ENCODE data around the gene RSPH6A. TPM values are rescaled to one million over a fixed set of nuclear protein-coding genes. Genes with fewer than 3 reads are reported as not detected.
A peak's percentile ranks its signal among the peaks of the same experiment; 100 is the strongest.
"Not testable (repeated sequence)": the region's sequence is repeated elsewhere in the genome, so short reads cannot be mapped to it uniquely, and the experiment has no call there.

The RSPH6A gene
- polyA plus RNA-seq, 1 of the 3 experiments (the other 2 are of a cell fraction) = 0.02 TPM

DNA sequence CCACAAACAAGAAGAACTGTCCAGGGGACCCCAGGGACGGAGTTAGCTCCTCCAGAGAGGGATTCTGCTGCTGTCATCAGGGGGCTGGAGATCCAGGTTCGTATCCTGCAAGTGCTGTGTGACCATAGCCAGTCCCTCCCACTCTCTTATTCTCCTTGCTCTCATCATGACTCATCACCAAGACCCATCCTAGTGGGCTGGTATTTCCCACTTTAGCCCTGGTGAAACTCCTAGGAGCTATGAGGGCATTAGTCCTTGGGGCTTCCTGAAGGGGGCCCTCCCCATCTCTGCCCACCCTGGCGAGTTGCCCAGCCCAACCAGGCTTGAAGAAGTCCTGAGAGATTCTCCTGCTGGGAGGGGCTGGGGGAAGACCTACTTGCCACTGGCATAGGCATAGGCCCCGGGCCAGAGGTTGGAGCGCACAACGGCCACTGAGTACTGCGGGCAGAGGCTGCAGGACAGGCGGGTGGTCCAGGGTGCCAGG lies 15.0 kb downstream of the RSPH6A start:
- Histone ChIP-seq H3K9me3 (no peaks in the 10 kb centered on the region), H3F3A (replicated peaks; ENCODE audit: insufficient read depth) (no peaks in the 10 kb centered on the region), H3K27me3 (ENCODE audit: insufficient read depth) (no peaks in the 10 kb centered on the region), H4K20me1 (ENCODE audit: insufficient read depth) (no peaks in the 10 kb centered on the region), H3K36me3 (replicated peaks in 1 of 2; ENCODE audit: control insufficient read depth in 1 of 2, insufficient read depth in 2 of 2, low read length in 1 of 2) (no peaks in the 10 kb centered on the region), H3K4me2 (no peak overlapping the region), H2AFZ (ENCODE audit: low read depth) (no peak overlapping the region), H3K27ac (ENCODE audit: low read depth in 2 of 2, low read length in 1 of 2) (no peak overlapping the region), H3K4me3 (ENCODE audit: low read depth in 2 of 2, low read length in 1 of 2) (no peak overlapping the region), H3K9me2 (no peaks in the 10 kb centered on the region), H3K4me1 (ENCODE audit: control insufficient read depth in 1 of 2, insufficient read depth in 2 of 2, low read depth in 1 of 2, low read length in 1 of 2) (peaks cover 2 to 3% of the 10 kb centered on the region in 2 experiments; a peak in 2 of 4 replicates), H3K79me2 (ENCODE audit: insufficient read depth) (no peaks in the 10 kb centered on the region), H3K9ac (no peak overlapping the region)
- no peak for DNase-seq
- TF ChIP-seq SIN3A (IDR thresholded peaks at IDR 0.05; ENCODE audit: borderline replicate concordance, low read depth, low read length) (no peak), FOSL2 (IDR thresholded peaks at IDR 0.05; ENCODE audit: borderline replicate concordance, low read depth) (peak; percentile 38; the same call in 1 of the 2 replicates)
- POLR2A ChIA-PET = interaction anchor here (2.7 kb wide), 1 partner anchor 30 kb away, joined by 19 read pairs; the partner anchor contains the start of gene SIX5
- WGBS (ENCODE audit: low lambda C conversion rate) = 89% methylated on average over 7 of the region's 8 CpGs
- CTCF ChIA-PET = interaction anchor here (0.9 to 7.3 kb wide), 15 partner anchors 8 to 184 kb away, joined by 3 to 100 read pairs (median 5); partner anchors contain the start of genes DMPK, FOXA3, RSPH6A and SIX5

DNA sequence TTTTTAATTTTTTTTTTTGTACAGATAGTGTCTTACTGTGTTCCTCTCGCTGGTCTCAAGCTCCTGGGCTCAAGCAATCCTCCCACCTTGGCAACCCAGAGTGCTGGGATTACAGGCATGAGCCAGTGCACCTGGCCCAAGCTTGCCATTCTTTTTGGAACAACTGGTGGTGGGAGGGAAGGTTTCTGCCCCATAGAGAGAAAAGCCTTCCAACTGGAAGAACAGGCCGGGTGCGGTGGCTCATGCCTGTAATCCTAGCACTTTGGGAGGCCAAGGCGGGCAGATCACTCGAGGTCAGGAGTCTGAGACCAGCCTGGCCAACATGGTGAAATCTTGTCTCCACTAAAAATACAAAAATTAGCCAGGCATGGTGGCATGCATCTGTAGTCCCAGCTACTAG lies 15.6 kb downstream of the RSPH6A start:
- not testable (repeated sequence) for H3K9me2 ChIP-seq; H3K4me1 ChIP-seq (ENCODE audit: control insufficient read depth in 1 of 2, insufficient read depth in 2 of 2, low read depth in 1 of 2, low read length in 1 of 2); H2AFZ ChIP-seq (ENCODE audit: low read depth); H3K36me3 ChIP-seq (replicated peaks in 1 of 2; ENCODE audit: control insufficient read depth in 1 of 2, insufficient read depth in 2 of 2, low read length in 1 of 2); H3F3A ChIP-seq (replicated peaks; ENCODE audit: insufficient read depth); H3K27ac ChIP-seq (ENCODE audit: low read depth in 2 of 2, low read length in 1 of 2); H3K27me3 ChIP-seq (ENCODE audit: insufficient read depth); H3K9ac ChIP-seq; H4K20me1 ChIP-seq (ENCODE audit: insufficient read depth); H3K79me2 ChIP-seq (ENCODE audit: insufficient read depth); DNase-seq; H3K4me3 ChIP-seq (ENCODE audit: low read depth in 2 of 2, low read length in 1 of 2); H3K4me2 ChIP-seq; H3K9me3 ChIP-seq
- 91% methylated on average over 5 of the region's 5 CpGs for WGBS (ENCODE audit: low lambda C conversion rate)
- CTCF ChIA-PET = interaction anchor here (0.6 to 7.3 kb wide), 26 partner anchors 9 to 183 kb away, joined by 3 to 100 read pairs (median 4); partner anchors contain the start of genes DMPK, FOXA3, RSPH6A and SIX5
- POLR2A ChIA-PET = interaction anchor here (2.7 kb wide), 1 partner anchor 30 kb away, joined by 19 read pairs; the partner anchor contains the start of gene SIX5

DNA sequence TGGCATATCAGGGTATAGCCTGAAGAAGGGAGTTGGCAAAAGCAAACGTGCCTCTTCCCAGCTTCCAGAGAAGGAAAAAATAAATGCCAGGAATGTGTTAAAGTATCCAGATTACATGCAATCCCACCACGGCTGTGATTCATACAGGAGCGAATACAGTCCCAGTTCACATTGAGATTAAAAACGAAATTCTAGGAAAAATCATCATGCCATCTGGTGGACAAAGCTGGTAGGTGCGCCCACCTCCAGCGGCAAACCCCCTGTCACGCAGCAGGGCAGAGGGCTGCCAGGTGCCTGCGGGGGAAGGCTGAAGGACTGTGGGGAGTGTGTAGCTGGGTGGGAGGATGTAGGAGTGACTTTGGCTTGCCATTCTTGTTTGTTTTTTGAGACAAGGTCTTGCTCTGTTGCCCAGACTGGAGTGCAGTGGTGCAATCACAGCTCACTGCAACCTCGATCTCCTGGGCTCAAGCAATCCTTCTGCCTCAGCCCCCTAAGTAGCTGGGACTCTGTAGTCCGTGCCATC lies 16.1 kb downstream of the RSPH6A start:
- H3K27me3 ChIP-seq (ENCODE audit: insufficient read depth) = no peaks in the 10 kb centered on the region
- H3K79me2 ChIP-seq (ENCODE audit: insufficient read depth) = no peaks in the 10 kb centered on the region
- 0 out of 2 replicates have a peak overlapping the region, but pooled peaks have one; percentile 57 for H2AFZ ChIP-seq (ENCODE audit: low read depth)
- no peaks in the 10 kb centered on the region for H3F3A ChIP-seq (replicated peaks; ENCODE audit: insufficient read depth)
- H3K9ac ChIP-seq = no peak overlapping the region
- peaks cover 2 to 3% of the 10 kb centered on the region in 2 experiments; a peak in 2 of 4 replicates for H3K4me1 ChIP-seq (ENCODE audit: control insufficient read depth in 1 of 2, insufficient read depth in 2 of 2, low read depth in 1 of 2, low read length in 1 of 2)
- no peak overlapping the region for H3K4me3 ChIP-seq (ENCODE audit: low read depth in 2 of 2, low read length in 1 of 2)
- peak overlapping the region in 1 of 2 experiments; percentile 25; a peak in 1 of 4 replicates for H3K27ac ChIP-seq (ENCODE audit: low read depth in 2 of 2, low read length in 1 of 2)
- H3K4me2 ChIP-seq = peak overlapping the region; percentile 41; the same call in 1 of the 2 replicates
- ChIA-PET CTCF (interaction anchor here (0.6 to 7.3 kb wide), 28 partner anchors 8 to 183 kb away, joined by 3 to 100 read pairs (median 4); partner anchors contain the start of genes DMPK, FOXA3, RSPH6A and SIX5), POLR2A (interaction anchor here (2.7 kb wide), 1 partner anchor 29 kb away, joined by 19 read pairs; the partner anchor contains the start of gene SIX5)
- no peaks in the 10 kb centered on the region for H3K36me3 ChIP-seq (replicated peaks in 1 of 2; ENCODE audit: control insufficient read depth in 1 of 2, insufficient read depth in 2 of 2, low read length in 1 of 2)
- no peaks in the 10 kb centered on the region for H3K9me2 ChIP-seq
- H3K9me3 ChIP-seq = no peaks in the 10 kb centered on the region
- WGBS (ENCODE audit: low lambda C conversion rate) = 10% methylated on average over 10 of the region's 10 CpGs
- DNase-seq = peak; percentile 91
- no peaks in the 10 kb centered on the region for H4K20me1 ChIP-seq (ENCODE audit: insufficient read depth)
- TF ChIP-seq YY1 (IDR thresholded peaks at IDR 0.05; ENCODE audit: low read depth) (no peak), SIN3A (IDR thresholded peaks at IDR 0.05; ENCODE audit: borderline replicate concordance, low read depth, low read length) (no peak), POLR2AphosphoS5 (IDR thresholded peaks at IDR 0.05; ENCODE audit: low read depth, low read length) (no peak), SMC3 (IDR thresholded peaks at IDR 0.05; ENCODE audit: low read depth, low read length) (peak; percentile 78), TCF12 (IDR thresholded peaks at IDR 0.05) (no peak), RCOR1 (IDR thresholded peaks at IDR 0.05; ENCODE audit: low read length) (no peak), ELF1 (IDR thresholded peaks at IDR 0.05) (no peak), MXI1 (IDR thresholded peaks at IDR 0.05; ENCODE audit: low read depth, low read length) (no peak), TAF1 (IDR thresholded peaks at IDR 0.05; ENCODE audit: borderline replicate concordance, low read depth, low read length) (no peak), EZH2phosphoT487 (IDR thresholded peaks at IDR 0.05; ENCODE audit: borderline replicate concordance, low read depth) (no peak)
- TF ChIP-seq, protein P1, sequence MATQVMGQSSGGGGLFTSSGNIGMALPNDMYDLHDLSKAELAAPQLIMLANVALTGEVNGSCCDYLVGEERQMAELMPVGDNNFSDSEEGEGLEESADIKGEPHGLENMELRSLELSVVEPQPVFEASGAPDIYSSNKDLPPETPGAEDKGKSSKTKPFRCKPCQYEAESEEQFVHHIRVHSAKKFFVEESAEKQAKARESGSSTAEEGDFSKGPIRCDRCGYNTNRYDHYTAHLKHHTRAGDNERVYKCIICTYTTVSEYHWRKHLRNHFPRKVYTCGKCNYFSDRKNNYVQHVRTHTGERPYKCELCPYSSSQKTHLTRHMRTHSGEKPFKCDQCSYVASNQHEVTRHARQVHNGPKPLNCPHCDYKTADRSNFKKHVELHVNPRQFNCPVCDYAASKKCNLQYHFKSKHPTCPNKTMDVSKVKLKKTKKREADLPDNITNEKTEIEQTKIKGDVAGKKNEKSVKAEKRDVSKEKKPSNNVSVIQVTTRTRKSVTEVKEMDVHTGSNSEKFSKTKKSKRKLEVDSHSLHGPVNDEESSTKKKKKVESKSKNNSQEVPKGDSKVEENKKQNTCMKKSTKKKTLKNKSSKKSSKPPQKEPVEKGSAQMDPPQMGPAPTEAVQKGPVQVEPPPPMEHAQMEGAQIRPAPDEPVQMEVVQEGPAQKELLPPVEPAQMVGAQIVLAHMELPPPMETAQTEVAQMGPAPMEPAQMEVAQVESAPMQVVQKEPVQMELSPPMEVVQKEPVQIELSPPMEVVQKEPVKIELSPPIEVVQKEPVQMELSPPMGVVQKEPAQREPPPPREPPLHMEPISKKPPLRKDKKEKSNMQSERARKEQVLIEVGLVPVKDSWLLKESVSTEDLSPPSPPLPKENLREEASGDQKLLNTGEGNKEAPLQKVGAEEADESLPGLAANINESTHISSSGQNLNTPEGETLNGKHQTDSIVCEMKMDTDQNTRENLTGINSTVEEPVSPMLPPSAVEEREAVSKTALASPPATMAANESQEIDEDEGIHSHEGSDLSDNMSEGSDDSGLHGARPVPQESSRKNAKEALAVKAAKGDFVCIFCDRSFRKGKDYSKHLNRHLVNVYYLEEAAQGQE (IDR thresholded peaks at IDR 0.05; ENCODE audit: low read depth, low read length) = 0 out of 2 replicates have a peak, but pooled peaks have one; percentile 16
- TF ChIP-seq, protein P2, sequence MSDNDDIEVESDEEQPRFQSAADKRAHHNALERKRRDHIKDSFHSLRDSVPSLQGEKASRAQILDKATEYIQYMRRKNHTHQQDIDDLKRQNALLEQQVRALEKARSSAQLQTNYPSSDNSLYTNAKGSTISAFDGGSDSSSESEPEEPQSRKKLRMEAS (IDR thresholded peaks at IDR 0.05; ENCODE audit: low read depth) = no peak
- TF ChIP-seq, protein P3, sequence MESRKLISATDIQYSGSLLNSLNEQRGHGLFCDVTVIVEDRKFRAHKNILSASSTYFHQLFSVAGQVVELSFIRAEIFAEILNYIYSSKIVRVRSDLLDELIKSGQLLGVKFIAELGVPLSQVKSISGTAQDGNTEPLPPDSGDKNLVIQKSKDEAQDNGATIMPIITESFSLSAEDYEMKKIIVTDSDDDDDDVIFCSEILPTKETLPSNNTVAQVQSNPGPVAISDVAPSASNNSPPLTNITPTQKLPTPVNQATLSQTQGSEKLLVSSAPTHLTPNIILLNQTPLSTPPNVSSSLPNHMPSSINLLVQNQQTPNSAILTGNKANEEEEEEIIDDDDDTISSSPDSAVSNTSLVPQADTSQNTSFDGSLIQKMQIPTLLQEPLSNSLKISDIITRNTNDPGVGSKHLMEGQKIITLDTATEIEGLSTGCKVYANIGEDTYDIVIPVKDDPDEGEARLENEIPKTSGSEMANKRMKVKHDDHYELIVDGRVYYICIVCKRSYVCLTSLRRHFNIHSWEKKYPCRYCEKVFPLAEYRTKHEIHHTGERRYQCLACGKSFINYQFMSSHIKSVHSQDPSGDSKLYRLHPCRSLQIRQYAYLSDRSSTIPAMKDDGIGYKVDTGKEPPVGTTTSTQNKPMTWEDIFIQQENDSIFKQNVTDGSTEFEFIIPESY (IDR thresholded peaks at IDR 0.05; ENCODE audit: borderline replicate concordance, low read depth) = no peak
